Tibial nerve (tissue), 3 donors: ENCODE results near the gene PTPRD.

Experiments
- CTCF ChIP-seq, 5 experiments: fragments of 200-600 bp in 3 of 5; fragments of 450-650 bp in 2 of 5; sonication (generic) in 3 of 5; IDR thresholded peaks; one replicate each; pipeline ENCODE4 v1.5.1; 2016 to 2019; ENCODE audit warnings: antibody characterized with exemption in 5 of 5, mild to moderate bottlenecking in 3 of 5, moderate library complexity in 2 of 5
- POLR2A ChIP-seq, 2 donors: fragments of 450-650 bp; IDR thresholded peaks; one replicate each; pipeline ENCODE4 v1.6.1; 2017; ENCODE audit warnings: antibody characterized with exemption in 2 of 2, mild to moderate bottlenecking in 2 of 2, moderate library complexity in 2 of 2

GRCh38 chr9:8845808-8846207 is 1767.0 kb downstream of the PTPRD start:
- TF ChIP-seq CTCF (IDR thresholded peaks at IDR 0.05) (no peak), POLR2A (IDR thresholded peaks at IDR 0.05) (no peak)
